HS-27A (cell line): ENCODE measurements around the gene SOX11.
"Not testable (repeated sequence)": the region's sequence is repeated elsewhere in the genome, so short reads cannot be mapped to it uniquely, and the experiment has no call there.

Source experiments
- DNase-seq: peaks from one replicate; pipeline ENCODE4 v3.0.0-alpha.2; 2012; ENCODE audit warnings: low read depth, missing footprints

SOX11 gene

DNA sequence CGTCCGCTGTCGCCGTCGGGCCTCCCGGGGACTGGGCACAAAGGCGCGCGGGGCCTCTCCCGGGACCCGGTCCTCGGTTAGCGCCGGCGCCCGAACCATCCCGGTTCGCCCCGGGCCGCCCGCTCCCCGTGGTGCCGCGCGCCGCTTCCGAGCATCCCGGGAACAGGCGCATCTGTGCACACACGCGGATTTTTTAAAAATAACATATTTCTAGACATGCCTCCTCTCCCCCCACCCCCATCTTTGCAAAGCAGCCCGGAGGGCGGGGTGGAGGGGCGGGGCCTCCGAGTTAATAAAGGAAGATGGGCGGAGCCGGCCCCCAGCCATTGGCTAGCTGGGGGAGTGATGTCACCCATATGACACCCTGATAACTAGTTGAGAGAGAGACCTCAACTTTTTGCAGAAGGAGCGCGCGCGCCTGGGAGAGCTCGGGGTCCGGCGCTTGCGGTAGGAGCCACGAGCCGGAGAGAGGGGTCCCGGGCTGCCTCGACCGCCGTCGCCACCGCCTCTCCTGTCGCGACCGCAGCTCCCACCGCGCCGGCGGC lies at the start of gene SOX11:
TSS of gene SOX11 (plus strand) at position 400 of the 545 bp plus-strand sequence. CDS start 338 bp downstream, outside the sequence.
- no peak for DNase-seq

DNA sequence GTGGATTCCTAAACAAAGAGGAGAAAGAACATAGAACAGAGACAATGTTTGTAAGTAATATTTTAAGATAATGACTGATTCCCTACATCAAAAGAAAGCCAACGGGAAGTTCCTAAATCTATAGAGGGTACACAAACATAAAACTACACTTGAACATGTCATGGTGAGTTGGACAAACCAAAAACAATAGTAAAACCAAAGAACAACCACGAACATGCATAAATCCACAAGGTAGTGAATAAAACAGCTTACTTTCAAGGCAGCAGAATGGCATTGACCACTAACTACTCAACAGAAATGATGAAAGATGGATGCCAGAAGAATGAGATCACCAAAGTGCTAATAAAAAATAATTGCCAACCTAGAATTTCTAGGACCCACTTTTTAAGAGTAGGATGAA lies 39.5 kb upstream of the SOX11 start:
- not testable (repeated sequence) for DNase-seq

DNA sequence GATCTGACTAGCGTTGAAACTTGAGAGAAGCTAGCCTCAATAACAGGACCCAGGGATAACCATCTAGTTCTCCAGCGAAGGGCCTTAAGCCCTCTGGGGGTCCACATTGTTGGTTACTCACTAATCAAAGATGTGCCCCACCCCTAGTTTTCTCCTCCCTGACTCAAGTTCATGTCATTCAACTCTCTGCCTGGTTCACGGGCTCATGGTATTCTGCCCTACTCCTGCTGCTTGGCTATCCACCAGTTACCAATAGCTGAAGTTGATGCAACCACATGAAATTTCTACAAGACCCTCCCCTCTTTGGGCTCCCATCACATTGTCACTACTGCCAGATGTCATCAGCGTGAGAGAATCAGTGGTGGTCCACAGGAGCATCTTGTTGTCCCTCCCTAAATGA lies 38.4 kb upstream of the SOX11 start:
- not testable (repeated sequence) for DNase-seq

DNA sequence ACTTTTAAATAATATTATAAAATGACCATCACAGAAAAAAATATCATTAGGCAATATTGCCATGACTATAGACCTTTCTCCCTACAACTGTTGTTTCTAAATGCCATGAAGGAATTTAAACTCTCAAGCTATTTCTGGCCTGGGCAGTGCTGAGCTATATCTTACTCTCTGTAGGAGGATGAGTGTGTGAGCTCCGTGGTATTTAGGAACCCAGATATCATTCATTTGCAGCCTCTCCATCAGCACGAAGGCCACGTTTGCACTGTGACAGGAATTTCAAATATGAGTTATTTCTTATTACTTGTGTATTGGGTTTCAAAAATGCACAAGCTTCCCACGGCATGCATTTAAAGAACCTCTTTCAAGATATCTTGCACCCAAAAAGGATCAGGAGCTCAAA lies 35.0 kb upstream of the SOX11 start:
- no peak for DNase-seq

GRCh38 chr2:5660591-5660990 lies 31.6 kb upstream of the SOX11 start:
- DNase-seq = no peak

DNA sequence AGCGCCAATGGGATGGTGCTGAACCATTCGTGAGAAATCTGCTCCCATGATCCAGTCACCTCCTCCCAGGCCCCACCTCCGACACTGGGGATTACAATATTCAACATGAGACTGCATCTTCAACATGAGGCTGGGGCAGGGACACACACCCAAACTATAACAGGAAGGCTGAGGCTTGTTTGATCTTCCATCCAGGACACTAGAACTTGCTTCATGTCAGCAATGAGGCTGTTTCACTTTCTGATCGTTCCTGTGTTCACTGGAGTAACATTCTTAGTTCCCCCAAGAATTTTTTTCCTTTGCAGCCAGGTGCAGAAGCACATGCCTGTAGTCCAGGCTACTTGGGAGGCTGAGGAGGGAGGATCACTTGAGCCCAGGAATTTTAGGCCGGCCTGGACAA lies 30.8 kb upstream of the SOX11 start:
- no peak for DNase-seq

DNA sequence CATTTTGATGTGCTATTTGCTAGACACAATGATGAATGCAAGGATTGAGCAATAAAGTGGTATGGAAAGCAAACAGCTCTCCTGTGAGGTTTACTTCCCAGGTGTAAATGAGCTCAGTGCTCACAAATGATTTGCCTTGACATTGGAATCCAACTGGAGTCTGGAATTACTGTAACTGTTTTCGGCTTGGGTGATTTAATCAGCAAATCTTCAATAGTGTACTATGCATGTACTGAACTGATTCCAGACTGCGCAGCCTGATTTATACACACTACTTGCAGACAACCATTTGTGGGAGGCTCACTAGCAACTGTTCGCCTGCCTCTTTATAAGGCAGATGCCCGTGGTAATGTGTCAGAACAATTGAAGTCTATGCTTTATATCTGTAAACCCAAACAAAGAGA lies 27.9 kb upstream of the SOX11 start:
- DNase-seq = no peak

- DNase-seq = no peak
Measured at GRCh38 chr2:5665066-5665465, 27.1 kb upstream of the SOX11 start.

DNA sequence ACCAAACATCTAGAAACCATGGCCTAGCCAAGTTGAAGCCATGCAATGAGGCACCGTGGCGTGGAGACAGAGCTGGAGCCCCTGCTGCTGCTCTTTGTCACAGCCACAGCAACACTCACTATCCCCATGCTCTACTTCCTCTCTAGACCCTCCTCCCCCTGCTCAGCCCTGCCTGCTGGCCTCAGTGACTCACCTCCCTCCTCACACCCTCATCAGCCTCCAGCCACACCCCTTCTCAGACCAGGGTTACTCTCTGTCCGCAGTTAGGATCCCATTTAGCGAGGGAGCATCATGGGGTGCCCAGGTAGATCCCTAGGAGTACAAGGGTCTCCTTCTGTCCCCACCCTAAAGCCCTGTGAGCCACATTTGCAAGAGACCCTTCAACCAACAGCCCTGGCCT lies 25.4 kb upstream of the SOX11 start:
- no peak for DNase-seq

- not testable (repeated sequence) for DNase-seq
Measured at GRCh38 chr2:5667655-5668054, 24.5 kb upstream of the SOX11 start.

- no peak for DNase-seq
Measured at GRCh38 chr2:5668682-5669250, 23.4 kb upstream of the SOX11 start.

DNA sequence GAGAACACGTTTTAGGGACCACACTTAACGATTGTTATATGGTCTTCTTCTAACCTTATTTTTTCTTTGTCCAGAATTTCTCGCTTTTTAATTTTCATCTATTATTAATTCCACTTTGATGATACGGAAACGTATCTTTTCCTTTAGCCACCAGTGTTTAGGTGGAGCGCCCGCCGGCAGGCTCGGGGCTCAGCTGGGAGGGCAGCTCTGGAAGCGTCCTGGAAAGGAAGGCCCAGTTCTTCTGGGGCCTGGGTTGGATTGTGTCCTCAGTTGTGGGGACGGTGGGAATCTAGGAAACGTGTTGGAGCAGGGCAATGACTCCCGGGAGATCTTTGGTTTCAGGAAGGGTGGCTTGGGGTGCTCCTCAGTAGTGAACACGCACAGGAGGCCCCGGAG lies 19.4 kb upstream of the SOX11 start:
- DNase-seq = no peak

DNA sequence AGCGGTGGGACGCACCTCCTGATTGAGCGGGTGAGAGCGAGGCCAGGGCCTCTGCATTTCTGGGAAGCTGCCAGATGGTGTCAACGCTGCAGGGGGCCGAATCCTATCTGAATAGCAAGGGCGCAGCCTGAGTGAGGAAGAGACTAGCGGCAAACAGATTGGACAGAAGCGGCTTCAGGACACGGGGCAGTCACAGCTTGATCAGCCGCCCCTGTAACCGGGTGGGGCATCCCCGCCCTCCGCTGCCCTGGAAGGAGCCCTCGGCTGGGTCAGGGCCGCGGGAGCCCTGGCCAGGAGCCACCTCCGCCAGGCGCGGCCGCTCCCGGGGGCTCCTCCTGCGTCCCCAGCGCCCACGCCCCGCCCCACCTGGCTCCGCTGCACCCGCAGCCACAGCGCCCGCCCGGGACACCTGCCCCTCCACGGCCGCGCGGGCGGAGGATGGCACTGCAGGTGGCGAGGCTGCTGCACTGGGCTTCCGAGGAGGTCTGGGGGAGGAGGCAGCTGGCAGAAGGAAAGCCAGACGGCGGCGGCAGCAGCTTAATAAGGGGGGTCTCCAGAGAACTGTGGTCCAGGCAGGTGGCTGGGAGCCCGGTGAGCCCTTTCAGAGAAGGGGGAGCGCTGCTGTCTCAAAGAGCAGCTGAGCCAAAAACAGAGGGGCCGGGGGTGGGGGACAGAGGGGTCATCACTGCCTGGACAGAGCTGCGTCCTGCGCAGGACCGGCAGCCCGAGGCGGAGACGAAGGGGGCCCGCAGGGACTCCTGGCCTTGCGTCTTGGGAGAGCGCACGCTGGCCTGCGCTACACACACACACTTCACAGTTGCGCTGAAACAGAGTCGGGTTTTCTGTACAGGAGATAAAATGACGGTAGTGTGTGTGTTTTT lies 18.8 kb upstream of the SOX11 start:
- DNase-seq = no peak

- DNase-seq = no peak
Measured at GRCh38 chr2:5674026-5674340, 18.2 kb upstream of the SOX11 start.

DNA sequence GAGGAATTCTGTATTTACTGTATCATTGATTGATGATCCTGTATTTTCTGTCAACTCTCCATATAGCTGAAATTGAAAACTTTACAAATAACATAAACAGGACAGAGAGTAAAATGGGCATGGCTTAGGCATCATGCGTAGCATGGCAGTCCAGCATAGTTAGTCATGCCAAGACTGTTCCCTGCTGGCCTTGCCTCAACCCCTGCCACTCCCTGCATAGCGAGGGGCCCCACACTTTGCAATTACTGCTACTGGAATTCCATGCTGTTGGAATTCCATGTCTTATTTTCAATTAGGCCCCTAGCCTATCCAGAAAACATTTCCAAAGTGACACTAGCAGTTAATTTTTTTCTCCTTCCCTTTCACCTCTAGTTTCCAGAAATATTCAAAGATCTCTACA lies 15.1 kb upstream of the SOX11 start:
- no peak for DNase-seq

GRCh38 chr2:5683471-5683870 lies 8.7 kb upstream of the SOX11 start:
- no peak for DNase-seq

GRCh38 chr2:5685225-5685624 lies 7.0 kb upstream of the SOX11 start:
- DNase-seq = no peak

DNA sequence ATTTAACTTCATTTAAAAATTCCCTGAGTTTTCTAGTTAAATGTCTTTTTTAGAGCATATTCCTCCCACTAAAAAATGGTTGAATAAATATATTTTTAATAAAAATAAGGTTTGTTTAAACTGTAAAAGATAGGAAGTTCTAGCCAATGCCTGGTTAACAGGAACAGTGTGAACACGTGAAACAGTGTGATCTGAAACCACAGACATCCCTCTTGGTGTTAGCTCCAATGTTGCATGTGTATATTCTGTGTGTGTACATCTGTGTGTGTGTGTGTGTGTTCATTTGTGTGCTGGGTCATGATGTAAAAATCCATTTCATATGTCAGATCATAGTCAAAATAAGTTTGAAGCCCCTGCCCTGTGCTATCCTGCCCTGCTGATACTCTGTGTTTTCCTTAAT lies 6.1 kb upstream of the SOX11 start:
- DNase-seq = no peak

- DNase-seq = no peak
Measured at GRCh38 chr2:5686536-5686935, 5.6 kb upstream of the SOX11 start.

DNA sequence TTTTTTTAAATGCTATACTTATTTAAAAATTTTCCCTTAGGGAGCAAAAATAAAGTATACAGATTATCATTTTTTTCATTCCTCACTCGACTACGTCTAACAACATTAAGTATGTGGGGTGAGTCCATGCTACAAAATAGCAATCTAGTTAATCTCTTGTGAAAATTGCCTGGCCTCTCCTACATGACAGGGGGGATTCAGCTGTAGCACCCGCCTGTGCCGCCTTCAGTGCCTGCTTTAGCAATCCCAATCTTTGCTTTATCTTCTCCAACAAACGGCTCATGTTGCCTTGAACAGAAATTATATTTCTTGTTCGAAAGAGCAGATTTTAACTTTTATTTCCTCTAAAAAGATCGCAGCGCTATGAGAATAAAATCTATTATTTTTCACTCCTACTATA lies 2.4 kb upstream of the SOX11 start:
- no peak for DNase-seq

- DNase-seq = no peak
Measured at GRCh38 chr2:5690286-5690685, 1.9 kb upstream of the SOX11 start.

DNA sequence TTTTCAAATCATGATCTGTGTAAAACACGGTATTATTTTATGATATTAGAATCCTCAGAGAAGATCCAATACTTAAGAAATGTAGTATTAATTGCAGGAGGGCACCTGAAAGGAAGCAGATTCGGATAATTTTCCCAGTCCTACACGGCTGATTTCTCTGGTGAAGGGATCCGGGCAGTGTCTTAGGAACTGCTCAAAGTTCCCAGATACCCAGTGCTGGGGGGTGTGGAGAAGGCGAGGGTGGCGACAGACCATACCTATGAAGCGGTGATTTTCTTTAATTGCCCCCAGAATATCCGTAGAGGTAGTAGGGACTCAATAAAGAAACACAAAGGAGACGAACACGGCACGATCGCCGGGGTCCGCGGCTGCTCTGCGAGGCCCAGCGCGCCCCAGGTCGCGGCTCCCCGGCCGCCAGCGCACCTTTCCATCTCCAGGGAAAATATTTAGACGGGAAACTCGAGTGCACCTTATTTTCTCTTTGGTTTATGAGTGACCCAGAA lies 1.4 kb upstream of the SOX11 start:
- no peak for DNase-seq

GRCh38 chr2:5691221-5691984 lies 781 bp upstream of the SOX11 start:
- DNase-seq = no peak
